Measurements from ENCODE around the gene PDPK1.
A peak's percentile ranks its signal among the peaks of the same experiment; 100 is the strongest.

PDPK1 gene

GRCh38 chr16:2500430-2500917, 37.3 kb upstream of the PDPK1 start:
- DNase-seq (no peak), ATAC-seq (no peak)
- Mint-ChIP-seq H3K36me3 (ENCODE audit: low read depth) (no peaks in the 10 kb centered on the region), H3K27me3 (no peaks in the 10 kb centered on the region), H3K9me3 (no peaks in the 10 kb centered on the region), H3K4me1 (no peaks in the 10 kb centered on the region), H3K4me3 (no peak overlapping the region), H3K27ac (no peak overlapping the region)

DNA sequence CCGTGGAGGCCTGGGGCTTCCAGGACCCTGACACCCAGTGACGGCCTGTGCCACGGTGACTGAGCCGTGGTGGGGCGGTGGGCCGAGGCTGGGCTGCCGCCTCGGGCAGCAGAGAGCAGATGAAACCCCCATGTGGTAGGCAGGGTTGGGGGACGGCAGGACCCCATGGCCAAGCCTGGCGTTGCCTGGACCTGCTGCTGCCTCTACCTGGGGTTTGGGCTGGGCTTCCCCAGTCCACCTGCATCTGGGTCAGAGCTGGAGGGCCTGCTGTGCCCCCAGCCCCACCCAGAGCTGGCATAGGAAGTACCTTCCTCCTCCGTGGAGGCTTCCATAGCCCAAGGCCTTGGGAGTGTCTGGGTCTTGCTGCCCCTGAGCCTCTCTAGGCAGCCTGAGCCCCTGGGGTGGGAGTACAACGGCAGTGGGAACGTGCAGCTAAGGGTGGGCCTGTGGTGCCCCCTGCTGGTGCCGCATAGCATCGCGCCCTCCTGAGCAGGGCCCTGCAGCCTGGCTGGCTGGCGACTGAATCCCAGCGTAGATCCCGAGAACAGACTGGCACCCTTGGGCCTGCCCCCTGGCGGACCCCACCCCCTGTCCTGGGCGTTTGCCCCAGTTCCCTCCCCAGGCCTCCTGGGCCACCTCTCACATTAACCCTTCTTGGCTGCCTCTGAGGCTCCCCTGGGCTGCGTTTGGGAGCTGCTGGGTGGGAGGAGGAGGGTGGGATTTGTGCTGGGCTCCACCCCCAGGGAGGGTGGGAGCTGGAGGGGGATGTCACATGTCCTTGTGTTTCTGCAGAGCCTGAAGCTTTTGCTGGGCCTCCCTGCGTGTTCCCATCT, 36.7 kb upstream of the PDPK1 start:
- Mint-ChIP-seq H3K27ac (no peak overlapping the region), H3K27me3 (no peaks in the 10 kb centered on the region), H3K36me3 (ENCODE audit: low read depth) (no peaks in the 10 kb centered on the region), H3K4me1 (no peaks in the 10 kb centered on the region), H3K4me3 (no peak overlapping the region), H3K9me3 (no peaks in the 10 kb centered on the region)
- peak; percentile 87 for DNase-seq
- peak; percentile 84 for ATAC-seq

- Mint-ChIP-seq H3K4me3 (no peak overlapping the region), H3K9me3 (no peaks in the 10 kb centered on the region), H3K27ac (no peak overlapping the region), H3K4me1 (no peaks in the 10 kb centered on the region), H3K36me3 (ENCODE audit: low read depth) (no peaks in the 10 kb centered on the region), H3K27me3 (no peaks in the 10 kb centered on the region)
- no peak for DNase-seq
- no peak for ATAC-seq
Observed at GRCh38 chr16:2501946-2502895, 35.6 kb upstream of the PDPK1 start.

DNA sequence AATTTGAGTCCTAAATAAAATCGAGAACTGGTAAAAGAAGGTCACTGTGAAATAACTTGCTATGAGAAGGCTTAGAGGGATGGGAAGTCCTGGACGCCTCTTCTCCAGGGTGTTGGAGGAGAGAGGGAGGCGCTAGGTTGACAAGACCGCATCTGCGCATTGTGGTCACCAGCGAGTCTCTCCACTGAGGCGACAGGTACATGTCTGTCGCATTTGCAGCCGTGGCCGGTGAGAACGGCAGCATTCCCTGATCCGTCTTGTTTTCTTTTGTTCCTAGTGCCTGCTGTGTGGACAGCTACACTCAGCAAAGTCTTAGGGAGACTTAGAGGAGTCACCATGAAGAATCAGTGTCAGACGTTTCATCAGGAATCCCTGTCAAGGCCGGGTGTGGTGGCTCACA, 32.1 kb upstream of the PDPK1 start:
- DNase-seq (no peak), ATAC-seq (no peak)
- no peaks in the 10 kb centered on the region for H3K36me3 Mint-ChIP-seq (ENCODE audit: low read depth)
- H3K4me1 Mint-ChIP-seq = peaks cover 10% of the 10 kb centered on the region
- H3K9me3 Mint-ChIP-seq = no peaks in the 10 kb centered on the region
- no peak overlapping the region for H3K4me3 Mint-ChIP-seq
- H3K27me3 Mint-ChIP-seq = no peaks in the 10 kb centered on the region
- H3K27ac Mint-ChIP-seq = no peak overlapping the region

GRCh38 chr16:2507052-2507659, 30.7 kb upstream of the PDPK1 start:
- Mint-ChIP-seq H3K9me3 (no peaks in the 10 kb centered on the region), H3K36me3 (ENCODE audit: low read depth) (no peaks in the 10 kb centered on the region), H3K27ac (peak overlapping the region; percentile 26), H3K4me1 (peaks cover 12% of the 10 kb centered on the region), H3K4me3 (no peak overlapping the region), H3K27me3 (no peaks in the 10 kb centered on the region)
- DNase-seq (no peak), ATAC-seq (no peak)

- Mint-ChIP-seq H3K4me3 (no peak overlapping the region), H3K27me3 (no peaks in the 10 kb centered on the region), H3K36me3 (ENCODE audit: low read depth) (no peaks in the 10 kb centered on the region), H3K9me3 (no peaks in the 10 kb centered on the region), H3K27ac (no peak overlapping the region), H3K4me1 (peaks cover 15% of the 10 kb centered on the region)
- DNase-seq (no peak), ATAC-seq (no peak)
Observed at GRCh38 chr16:2507665-2508064, 30.2 kb upstream of the PDPK1 start.

DNA sequence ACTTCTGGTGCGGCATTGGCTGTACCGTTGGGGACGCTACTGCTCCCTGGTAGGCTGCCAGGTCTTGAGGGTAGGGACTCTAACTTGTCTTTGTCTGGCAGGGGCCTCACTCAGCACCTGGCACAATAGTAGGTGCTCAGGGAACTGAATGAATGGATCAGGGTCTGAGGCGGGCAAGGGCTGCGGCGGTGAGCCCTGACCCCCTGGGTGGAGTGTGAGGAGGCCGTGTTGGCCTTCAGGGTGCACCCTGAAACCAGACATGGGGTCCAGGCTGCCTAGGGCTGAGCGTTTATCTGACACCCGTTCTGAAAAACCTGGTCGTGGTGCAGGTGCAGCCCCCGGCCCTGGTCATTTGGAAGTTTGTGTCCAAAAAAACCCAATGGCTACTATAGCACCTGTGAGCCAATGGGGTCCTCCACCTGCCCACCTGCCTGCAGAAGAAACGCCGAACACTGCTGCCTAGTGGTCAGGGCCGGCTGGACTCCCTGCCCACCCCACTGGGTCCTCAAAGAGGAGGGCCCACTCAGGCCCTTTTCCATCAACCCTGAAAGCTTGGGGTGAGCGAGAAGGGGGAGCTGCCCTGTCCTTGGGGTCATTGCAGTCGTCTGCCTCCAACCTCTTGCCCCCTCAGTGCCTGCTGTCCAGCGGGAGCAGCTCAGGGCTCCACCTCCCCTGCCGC, 29.0 kb upstream of the PDPK1 start:
- Mint-ChIP-seq H3K27me3 (no peaks in the 10 kb centered on the region), H3K4me1 (peaks cover 22% of the 10 kb centered on the region), H3K27ac (no peak overlapping the region), H3K36me3 (ENCODE audit: low read depth) (no peaks in the 10 kb centered on the region), H3K4me3 (no peak overlapping the region), H3K9me3 (no peaks in the 10 kb centered on the region)
- ATAC-seq (no peak), DNase-seq (no peak)

DNA sequence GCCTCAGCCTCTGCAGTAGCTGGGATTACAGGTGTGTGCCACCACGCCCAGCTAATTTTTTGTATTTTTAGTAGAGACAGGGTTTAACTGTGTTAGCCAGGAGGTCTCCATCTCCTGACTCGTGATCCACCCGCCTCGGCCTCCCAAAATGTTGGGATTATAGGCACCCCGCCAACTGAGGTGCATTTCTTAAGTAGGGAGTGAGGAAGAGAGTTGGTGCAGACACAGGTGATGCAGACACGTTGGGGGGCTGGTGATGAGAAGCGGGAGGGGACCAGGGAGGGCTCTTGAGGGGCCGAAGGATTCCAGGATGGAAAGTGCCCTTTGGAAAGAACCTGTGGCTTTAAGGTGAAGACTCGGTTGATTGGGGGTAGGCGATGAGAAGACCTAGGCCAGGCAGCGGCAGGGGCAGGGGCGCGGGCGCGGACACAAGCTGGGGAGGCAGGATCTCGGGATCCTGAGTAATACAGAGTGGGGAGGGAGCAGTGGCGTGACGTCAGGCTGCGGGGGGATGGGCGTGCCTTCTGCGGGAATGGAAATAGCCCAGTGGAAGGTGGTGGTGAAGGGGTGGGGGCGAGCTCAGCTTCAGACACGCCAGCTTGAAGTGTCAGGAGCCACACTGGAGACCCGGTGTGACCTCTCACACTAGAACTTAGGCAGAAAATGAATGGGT, 26.6 kb upstream of the PDPK1 start:
- Mint-ChIP-seq H3K27ac (no peak overlapping the region), H3K4me1 (peaks cover 39% of the 10 kb centered on the region), H3K4me3 (peak overlapping the region; percentile 21), H3K36me3 (ENCODE audit: low read depth) (peaks cover 5% of the 10 kb centered on the region), H3K27me3 (no peaks in the 10 kb centered on the region), H3K9me3 (no peaks in the 10 kb centered on the region)
- ATAC-seq (no peak), DNase-seq (no peak)

GRCh38 chr16:2511996-2512734, 25.7 kb upstream of the PDPK1 start:
- ATAC-seq (no peak), DNase-seq (no peak)
- Mint-ChIP-seq H3K4me3 (peak overlapping the region; percentile 24), H3K27ac (no peak overlapping the region), H3K4me1 (peaks cover 48% of the 10 kb centered on the region), H3K9me3 (no peaks in the 10 kb centered on the region), H3K36me3 (ENCODE audit: low read depth) (peaks cover 11% of the 10 kb centered on the region), H3K27me3 (no peaks in the 10 kb centered on the region)

GRCh38 chr16:2512735-2513404, 25.0 kb upstream of the PDPK1 start:
- H3K27me3 Mint-ChIP-seq = no peaks in the 10 kb centered on the region
- peak overlapping the region; percentile 87 for H3K27ac Mint-ChIP-seq
- H3K4me3 Mint-ChIP-seq = peak overlapping the region; percentile 82
- H3K36me3 Mint-ChIP-seq (ENCODE audit: low read depth) = peaks cover 11% of the 10 kb centered on the region
- ATAC-seq (no peak), DNase-seq (no peak)
- H3K4me1 Mint-ChIP-seq = peaks cover 55% of the 10 kb centered on the region
- H3K9me3 Mint-ChIP-seq = no peaks in the 10 kb centered on the region

DNA sequence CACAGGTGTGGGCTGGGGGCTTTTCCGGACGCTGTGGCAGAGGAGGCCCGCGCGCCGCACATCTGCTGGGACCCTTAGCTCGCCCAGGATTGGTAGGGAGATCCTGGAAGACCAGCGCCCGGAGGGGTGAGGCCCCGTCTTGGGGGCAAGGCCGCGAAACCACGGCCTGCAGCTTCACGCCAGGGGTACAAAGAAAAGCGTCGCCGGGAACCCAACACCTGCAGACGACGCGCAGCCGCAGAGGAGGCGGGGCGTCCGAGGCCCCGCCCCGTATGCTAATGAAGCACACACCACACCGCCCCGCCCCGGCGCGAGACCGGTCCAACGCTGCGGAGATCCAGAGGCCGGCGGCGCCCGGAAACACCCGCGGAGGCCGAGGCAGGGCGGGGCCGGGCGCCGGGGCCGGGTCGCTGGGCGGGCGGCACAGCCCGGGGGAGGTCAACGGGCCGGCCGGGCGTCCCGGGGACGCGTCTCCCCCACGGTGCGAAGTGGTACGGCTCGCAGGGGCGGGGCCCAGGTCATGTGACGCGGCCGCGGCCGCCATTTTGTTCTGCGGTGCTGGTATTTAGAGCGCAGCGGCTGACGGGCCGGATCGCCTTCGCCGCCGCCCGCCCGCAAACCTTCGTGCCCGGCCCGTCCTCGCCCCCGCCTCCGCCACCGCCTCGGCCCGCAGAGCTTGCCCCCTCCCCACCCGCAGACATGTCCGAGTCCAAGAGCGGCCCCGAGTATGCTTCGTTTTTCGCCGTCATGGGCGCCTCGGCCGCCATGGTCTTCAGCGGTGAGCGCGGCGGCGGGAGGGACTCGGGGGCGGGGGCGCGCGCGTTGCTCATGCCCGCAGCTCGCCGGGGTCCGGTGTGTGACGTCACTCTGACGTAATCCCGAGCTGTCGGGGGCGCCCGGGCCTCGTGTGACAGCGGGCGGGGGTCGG, 24.2 kb upstream of the PDPK1 start, which contains the start of gene ATP6V0C:
TSS of gene ATP6V0C (plus strand) at position 548 of the 928 bp plus-strand sequence. CDS start at position 700, 152 bp downstream.
- Mint-ChIP-seq H3K4me1 (peaks cover 56% of the 10 kb centered on the region), H3K27me3 (no peaks in the 10 kb centered on the region), H3K27ac (peak within 1 kb of the TSS; percentile 91), H3K9me3 (no peaks in the 10 kb centered on the region), H3K4me3 (peak within 1 kb of the TSS; percentile 90), H3K36me3 (ENCODE audit: low read depth) (peaks cover 11% of the 10 kb centered on the region)
- ATAC-seq = peak; percentile 76
- peak; percentile 91 for DNase-seq

All from activated naive CD8-positive, alpha-beta T cell treated with anti-CD3 and anti-CD28 coated beads, Interleukin-2, amount 50 U/mL, for 24 hours (primary cell).